NB4 (cell line): ENCODE measurements around the gene GALNT17.

Source experiments
- DNase-seq: peaks from one replicate; pipeline ENCODE4 v3.0.0; 2010; ENCODE audit warnings: low read depth
- H3K4me3 ChIP-seq: one replicate; pipeline ENCODE4 v1.5.1; 2011; ENCODE audit warnings: mild to moderate bottlenecking, low read depth, low read length, moderate library complexity
- MYC ChIP-seq: IDR thresholded peaks from 2 replicates; pipeline ENCODE4 v1.6.1; 2011; ENCODE audit warnings: low read depth, low read length
- POLR2A ChIP-seq: IDR thresholded peaks from 2 replicates; pipeline ENCODE4 v1.6.1; 2011; ENCODE audit warnings: mild to moderate bottlenecking; ENCODE audit not compliant: insufficient read length; ENCODE audit errors: extremely low read depth
- TF ChIP-seq, protein P1 (sequence below): IDR thresholded peaks from one replicate; pipeline ENCODE4 v1.5.1; 2012; ENCODE audit warnings: low read depth, low read length
- TF ChIP-seq, protein P2 (sequence below): IDR thresholded peaks from 2 replicates; pipeline ENCODE4 v1.6.1; 2011; ENCODE audit warnings: low read depth, low read length

Gene GALNT17

DNA sequence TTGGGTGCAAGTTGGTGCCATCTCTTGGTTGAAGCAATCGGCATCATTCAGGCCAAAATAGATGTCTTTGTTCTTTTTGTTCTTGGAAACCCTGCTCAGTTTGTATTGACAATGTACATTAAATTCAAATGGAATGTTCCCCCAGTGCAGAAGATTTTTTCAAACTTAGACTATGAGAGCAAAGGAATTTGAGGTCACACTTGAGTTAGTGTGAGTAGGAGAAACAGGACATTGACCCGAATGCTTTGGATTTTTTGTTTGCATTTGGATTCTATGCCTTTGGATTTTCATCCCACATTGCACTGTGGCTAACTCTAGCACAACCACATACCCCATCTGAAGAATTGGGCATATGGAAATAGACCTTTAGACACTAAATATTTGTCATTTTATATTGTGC, 480.0 kb downstream of the GALNT17 start:
- H3K4me3 ChIP-seq = no peak overlapping the region
- TF ChIP-seq, protein P1, sequence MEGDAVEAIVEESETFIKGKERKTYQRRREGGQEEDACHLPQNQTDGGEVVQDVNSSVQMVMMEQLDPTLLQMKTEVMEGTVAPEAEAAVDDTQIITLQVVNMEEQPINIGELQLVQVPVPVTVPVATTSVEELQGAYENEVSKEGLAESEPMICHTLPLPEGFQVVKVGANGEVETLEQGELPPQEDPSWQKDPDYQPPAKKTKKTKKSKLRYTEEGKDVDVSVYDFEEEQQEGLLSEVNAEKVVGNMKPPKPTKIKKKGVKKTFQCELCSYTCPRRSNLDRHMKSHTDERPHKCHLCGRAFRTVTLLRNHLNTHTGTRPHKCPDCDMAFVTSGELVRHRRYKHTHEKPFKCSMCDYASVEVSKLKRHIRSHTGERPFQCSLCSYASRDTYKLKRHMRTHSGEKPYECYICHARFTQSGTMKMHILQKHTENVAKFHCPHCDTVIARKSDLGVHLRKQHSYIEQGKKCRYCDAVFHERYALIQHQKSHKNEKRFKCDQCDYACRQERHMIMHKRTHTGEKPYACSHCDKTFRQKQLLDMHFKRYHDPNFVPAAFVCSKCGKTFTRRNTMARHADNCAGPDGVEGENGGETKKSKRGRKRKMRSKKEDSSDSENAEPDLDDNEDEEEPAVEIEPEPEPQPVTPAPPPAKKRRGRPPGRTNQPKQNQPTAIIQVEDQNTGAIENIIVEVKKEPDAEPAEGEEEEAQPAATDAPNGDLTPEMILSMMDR = no peak
- TF ChIP-seq, protein P2, sequence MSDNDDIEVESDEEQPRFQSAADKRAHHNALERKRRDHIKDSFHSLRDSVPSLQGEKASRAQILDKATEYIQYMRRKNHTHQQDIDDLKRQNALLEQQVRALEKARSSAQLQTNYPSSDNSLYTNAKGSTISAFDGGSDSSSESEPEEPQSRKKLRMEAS = no peak
- TF ChIP-seq MYC (no peak), POLR2A (no peak)
- no peak for DNase-seq

DNA sequence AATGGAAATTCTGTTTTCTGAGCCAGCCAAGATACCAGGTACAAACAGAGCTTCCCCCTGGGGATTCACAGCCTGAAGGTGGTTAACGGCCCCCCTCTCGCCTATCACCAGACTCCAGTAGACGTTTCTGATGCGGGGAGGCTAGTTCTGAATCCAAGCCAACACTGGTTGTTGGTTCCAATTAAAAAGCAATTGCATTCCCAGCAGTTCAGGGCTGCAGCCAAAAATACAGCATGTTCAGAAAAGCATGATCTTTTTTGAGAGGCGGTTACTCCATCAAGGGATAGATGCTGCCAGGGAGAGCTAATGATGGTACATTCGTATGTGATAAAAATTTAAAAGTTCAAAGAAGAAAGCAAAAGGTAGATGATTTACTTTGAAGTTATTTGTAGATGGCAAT, 481.0 kb downstream of the GALNT17 start:
- no peak overlapping the region for H3K4me3 ChIP-seq
- no peak for TF ChIP-seq MYC
- no peak for TF ChIP-seq POLR2A
- TF ChIP-seq, protein P1 = no peak
- DNase-seq = no peak

DNA sequence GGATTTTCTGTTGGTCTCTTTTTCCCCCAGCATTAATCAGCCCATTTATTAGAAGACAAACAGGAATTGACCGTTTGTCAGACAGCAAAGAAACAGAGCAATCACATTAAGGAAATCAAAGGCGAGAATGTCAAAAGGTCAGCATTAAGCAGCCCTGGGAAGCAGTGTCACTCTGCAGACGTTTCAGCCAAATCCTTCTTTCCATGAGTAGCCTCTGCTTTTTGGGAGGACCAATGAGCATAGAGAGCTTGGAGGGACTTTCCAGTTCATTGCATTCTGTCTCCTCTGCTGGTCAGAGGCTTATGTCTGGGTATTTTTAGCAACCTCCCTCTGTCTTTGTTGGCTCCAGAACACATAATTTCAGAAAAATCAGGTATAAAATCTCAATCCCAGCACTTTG, 481.4 kb downstream of the GALNT17 start:
- no peak for DNase-seq
- TF ChIP-seq POLR2A (no peak), MYC (no peak)
- TF ChIP-seq, protein P2 = no peak
- TF ChIP-seq, protein P1 = no peak
- H3K4me3 ChIP-seq = no peak overlapping the region

DNA sequence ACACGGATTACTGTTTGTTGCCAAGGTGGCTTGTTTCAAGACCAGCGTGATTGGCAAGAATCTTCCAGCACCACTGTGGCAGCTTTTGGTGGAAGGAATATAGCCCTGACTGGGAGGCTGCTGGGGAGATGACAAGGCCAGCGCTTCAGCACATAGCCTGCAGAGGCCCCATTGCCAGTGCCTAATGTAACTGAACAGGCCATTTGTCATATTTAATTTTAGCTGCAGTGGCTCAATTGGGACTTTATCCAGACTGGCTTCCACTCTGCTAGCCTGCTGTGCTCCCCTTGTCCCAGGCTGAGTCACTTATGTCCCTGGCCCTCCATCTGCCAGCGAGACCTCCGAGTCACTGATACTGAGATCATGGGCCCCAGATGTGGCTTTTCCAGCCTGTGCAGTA, 483.1 kb downstream of the GALNT17 start:
- no peak overlapping the region for H3K4me3 ChIP-seq
- no peak for DNase-seq
- no peak for TF ChIP-seq MYC
- TF ChIP-seq, protein P2 = no peak
- TF ChIP-seq, protein P1 = no peak
- TF ChIP-seq POLR2A = no peak

DNA sequence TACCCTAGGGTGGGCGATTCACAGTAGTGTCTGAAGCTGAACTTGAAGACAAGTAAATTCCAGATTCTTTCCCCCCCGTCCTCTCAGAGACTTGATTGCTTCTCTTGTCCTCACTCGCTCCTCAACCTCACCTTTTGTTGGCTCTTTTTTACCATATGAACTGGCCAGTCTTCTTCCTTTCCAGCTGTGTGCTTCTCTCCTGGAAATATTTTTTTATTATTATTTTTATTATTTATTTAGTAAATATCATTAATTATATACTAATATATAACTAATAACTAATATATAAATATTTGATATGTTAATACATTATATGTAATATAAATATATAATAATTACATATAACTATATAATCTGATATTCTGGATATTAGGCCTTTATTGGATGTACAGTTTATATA, 484.3 kb downstream of the GALNT17 start:
- TF ChIP-seq MYC = no peak
- TF ChIP-seq, protein P1 = no peak
- TF ChIP-seq POLR2A = no peak
- TF ChIP-seq, protein P2 = no peak
- DNase-seq = no peak

DNA sequence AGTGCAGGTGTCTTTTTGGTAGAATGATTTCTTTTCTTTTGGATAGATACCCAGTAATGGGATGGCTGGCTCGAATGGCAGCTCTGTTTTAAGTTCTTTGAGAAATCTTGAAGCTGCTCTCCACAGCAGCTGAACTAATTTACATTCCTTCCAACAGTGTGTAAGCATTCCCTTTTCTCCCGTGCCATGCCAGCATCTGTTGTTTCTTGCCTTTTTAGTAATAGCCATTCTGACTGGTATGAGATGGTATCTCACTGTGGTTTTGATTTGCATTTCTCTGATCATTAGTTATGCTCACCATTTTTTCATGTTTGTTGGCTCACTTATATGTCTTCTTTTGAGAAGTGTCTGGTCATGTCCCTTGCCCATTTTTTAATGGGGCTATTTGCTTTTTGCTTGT, 486.3 kb downstream of the GALNT17 start:
- TF ChIP-seq, protein P2 = no peak
- TF ChIP-seq MYC = no peak
- no peak for TF ChIP-seq POLR2A
- TF ChIP-seq, protein P1 = no peak
- no peak for DNase-seq
- H3K4me3 ChIP-seq = no peak overlapping the region

More for the DNA sequence above, 484.3 kb downstream of the GALNT17 start:
- no peak overlapping the region for H3K4me3 ChIP-seq
